ENCODE data around the gene TFF1.
"Not testable (repeated sequence)": the region's sequence is repeated elsewhere in the genome, so short reads cannot be mapped to it uniquely, and the experiment has no call there.

Gene TFF1

DNA sequence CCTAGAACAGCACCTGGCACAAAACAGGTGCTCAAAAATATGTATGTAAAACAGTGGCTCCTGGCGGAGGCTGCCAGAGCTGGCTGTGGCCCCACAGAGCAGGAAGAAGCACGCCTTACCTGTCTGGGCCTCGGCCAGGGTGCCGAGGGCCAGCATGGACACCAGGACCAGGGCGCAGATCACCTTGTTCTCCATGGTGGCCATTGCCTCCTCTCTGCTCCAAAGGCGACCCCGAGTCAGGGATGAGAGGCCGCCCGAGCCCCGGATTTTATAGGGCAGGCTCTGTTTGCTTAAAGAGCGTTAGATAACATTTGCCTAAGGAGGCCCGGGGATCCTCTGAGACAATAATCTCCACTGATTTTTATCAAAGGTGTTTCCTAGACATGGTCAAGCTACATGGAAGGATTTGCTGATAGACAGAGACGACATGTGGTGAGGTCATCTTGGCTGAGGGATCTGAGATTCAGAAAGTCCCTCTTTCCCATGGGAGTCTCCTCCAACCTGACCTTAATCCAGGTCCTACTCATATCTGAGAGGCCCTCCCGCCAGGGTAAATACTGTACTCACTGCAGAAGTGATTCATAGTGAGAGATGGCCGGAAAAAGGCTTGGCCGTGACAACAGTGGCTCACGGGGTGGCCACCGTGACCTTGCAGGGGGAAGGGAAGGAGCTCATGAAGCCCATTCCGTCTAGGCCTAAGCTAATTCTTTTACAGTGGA is at the start of gene TFF1:
Gene TFF1 (minus strand): TSS at position 244 of the 719 bp plus-strand sequence. CDS start 40 bp downstream, at position 204.
- DNase-seq: no peak

DNA sequence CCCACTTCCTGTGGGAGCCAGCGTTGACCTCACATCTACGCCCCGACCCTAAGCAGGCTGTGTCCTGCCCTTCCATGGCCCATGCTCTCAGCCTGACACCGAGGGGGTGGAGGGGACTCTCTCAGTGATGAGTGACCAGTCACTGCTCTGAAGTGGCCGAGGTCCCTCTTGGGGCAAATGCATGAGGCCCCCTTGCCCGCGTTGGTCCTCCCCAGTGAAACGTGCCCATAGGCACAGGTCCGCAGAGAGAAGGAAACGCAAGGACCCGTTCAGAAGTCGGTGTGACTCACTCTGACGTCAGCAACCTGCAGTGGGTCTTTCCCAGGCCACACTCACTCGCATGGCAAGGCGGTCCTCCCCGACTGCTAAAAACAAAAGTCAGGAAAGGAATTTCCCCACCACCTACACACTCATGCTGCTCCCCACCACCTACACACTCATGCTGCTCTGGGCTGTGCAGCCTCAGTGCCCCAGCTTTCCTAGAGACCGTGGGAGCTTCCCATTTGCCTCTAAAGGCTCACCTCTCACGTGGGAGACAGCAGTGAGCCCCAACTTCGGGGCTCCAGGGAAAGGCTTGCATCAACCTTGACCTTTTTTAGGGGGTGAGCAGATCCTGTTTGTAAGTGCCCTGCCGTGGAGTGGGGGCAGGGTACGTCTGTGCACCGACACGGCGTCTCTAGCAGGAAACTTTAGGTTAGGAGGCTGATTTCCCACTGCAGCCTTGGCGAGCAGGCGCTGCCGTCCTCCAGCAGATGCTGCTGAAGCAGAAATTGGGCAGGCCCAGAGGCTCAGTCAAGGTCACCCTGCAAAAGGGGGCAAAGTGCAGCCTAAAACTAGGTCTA is 48.8 kb upstream of the TFF1 start:
- no peak for DNase-seq

DNA sequence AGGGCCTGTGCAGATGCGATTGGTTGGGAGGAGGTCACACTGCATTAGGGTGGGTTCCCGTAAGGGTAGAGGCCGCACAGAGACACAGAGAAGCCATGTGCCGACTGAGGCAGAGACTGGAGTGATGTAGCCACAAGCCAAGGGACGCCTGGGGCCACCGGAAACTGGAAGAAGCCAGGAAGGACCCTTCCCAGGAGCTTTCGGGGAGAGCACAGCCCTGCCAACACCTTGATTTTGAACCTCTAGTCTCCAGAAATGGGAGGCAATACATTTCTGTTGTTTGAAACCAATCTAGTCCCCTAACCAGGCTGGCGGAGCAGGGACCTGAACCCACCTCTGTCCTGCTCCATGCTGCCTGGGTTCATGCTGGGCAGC is 48.2 kb upstream of the TFF1 start:
- no peak for DNase-seq

DNA sequence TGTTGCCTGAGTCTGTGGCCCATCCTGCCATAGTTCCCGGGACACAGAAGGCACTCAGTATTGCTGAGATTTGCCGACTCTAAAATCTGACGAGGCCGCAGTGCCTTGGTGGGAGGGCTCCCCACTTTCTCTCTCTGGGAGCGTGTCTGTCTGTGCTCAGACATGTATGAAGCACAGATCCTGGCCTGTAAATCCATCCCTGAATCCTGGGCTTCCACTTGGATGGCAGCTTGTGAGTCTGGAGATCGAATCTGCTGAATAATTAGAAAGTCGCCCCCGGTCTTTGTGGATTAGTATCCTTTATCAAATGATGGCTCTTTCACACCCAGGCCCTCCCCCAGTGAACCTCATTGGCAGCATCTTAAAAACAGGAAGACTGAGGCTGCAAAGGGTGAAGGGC is 47.7 kb upstream of the TFF1 start:
- DNase-seq: no peak

DNA sequence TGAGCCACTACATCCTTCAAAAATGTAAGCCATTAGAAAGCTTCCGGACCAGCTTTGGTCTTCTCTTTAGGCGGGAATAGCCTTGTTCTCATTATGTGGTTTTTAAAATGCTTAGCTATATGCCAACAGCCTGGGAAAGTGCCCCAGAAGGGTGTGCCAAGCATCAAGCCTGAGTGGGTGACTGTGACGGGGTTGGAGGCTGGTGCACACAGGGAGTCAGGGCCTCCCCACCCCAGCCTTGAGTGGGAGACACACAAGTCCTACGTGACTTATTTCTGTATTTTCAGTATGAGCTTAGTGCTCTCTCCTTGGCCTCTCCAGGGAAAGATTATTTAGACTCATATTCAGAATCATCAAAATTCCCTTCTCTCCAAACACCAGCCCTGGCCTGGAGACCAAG is 47.2 kb upstream of the TFF1 start:
- DNase-seq: no peak

GRCh38 chr21:42413093-42413492 is 46.8 kb upstream of the TFF1 start:
- no peak for DNase-seq

GRCh38 chr21:42412636-42412933 is 46.2 kb upstream of the TFF1 start:
- DNase-seq: no peak

GRCh38 chr21:42411891-42412635 is 45.7 kb upstream of the TFF1 start:
- no peak for DNase-seq

DNA sequence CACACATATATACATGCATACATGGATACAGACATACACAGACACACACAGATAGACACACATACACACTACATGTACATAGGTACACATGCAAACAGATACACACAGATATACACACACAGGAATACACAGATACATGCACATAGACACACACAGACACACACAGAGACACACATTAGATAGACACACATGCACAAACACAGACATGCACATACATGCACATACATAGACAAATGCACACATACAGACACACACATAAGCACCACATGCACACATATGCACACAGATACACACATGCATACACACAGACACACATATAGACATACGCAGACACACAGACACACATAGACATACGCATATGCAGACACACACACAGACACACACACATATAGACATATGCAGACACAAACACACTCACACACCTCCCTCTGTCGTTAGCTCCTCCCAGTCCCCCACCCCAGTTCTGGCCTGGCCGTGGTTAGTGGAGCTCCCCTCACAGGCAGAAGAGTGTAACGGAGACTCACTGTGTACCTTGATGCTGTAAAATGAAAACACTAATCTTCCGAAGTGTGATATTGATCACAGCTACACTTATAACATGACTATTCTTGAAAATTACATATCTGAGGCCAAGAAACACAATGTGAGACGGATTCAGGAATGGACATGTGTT is 45.0 kb upstream of the TFF1 start:
- DNase-seq: no peak

DNA sequence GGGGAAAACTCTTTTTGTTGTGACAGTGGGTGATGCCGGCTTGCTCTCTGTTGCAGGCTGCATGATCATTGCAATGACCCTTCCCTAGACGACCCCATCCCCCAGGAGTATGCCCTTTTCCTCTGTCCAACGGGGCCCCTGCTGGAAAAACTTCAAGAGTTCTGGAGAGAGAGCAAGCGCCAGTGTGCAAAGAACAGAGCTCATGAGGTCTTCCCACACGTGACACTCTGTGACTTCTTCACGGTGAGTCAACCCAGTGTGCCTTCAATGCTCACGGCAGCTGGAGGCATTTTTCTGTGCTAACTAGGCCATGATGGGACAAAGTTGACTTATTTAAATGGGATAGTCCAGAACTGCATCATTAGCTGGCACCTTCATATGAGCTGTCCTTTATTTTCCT is 43.0 kb upstream of the TFF1 start:
- no peak for DNase-seq

- DNase-seq: not testable (repeated sequence)
These were observed 42.4 kb upstream of the TFF1 start for GRCh38 chr21:42408718-42409117.

DNA sequence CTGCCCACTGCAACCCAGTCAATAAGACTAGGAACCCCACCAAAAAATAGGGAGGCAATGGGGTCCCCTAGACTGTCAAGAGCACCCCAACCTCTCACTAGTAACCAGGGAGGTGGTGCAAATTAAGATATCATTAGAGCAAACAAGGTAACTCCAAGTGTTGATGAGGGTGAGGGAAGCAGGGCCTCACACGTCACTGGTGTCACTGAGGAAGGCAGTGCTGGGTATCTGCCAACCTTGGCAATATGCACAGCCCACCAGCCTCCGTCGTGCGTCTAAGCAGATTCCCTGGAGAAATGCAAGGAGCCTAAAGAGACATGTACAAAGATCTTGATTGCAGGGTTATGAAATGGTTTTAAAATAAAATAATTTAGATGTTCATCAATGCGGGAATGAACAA is 41.1 kb upstream of the TFF1 start:
- no peak for DNase-seq

GRCh38 chr21:42406866-42407265 is 40.5 kb upstream of the TFF1 start:
- DNase-seq: no peak

GRCh38 chr21:42406201-42406621 is 39.9 kb upstream of the TFF1 start:
- no peak for DNase-seq

GRCh38 chr21:42405064-42406013 is 39.0 kb upstream of the TFF1 start:
- DNase-seq: no peak

DNA sequence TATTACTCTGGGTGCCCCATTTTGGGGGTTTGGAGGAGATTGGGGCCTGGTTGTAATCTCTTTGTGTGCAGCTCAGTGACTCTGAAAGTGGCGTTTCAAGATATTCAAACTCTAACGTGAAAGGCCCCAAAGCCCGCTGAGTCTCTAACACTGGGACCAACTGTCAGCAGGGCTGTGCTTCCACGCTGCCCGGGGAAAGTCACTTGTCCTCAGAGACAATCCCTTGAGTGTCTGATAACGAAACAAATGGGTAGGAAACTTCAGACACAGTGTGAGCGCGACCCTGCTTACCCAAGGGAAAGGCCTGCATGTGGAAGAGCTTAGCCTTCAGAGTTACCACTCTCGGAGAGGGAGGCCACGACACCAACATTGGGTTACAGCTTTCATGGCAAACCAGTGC is 38.2 kb upstream of the TFF1 start:
- DNase-seq: no peak

- no peak for DNase-seq
These were observed 37.4 kb upstream of the TFF1 start, which contains the start of gene UBASH3A for GRCh38 chr21:42403611-42404231. Gene UBASH3A (plus strand): TSS chr21:42403902. CDS start chr21:42403946, 44 bp downstream.

- DNase-seq: no peak
These were observed 35.5 kb upstream of the TFF1 start for GRCh38 chr21:42401820-42402251.

GRCh38 chr21:42401154-42401553 is 34.8 kb upstream of the TFF1 start:
- no peak for DNase-seq

- no peak for DNase-seq
These were observed 34.2 kb upstream of the TFF1 start for GRCh38 chr21:42400525-42400924.

GRCh38 chr21:42398436-42399028 is 32.2 kb upstream of the TFF1 start:
- DNase-seq: no peak
